HepG2 (cell line): ENCODE results near the gene FAM83E. TPM values are rescaled to one million over a fixed set of nuclear protein-coding genes. Genes with fewer than 3 reads are reported as not detected.

Experiments used
- CAMTA2 ChIP-seq: sonication (generic); formaldehyde crosslinking; IDR thresholded peaks from 2 replicates; pipeline ENCODE4 v1.4.0; 2020; ENCODE audit warnings: mild to moderate bottlenecking, missing genetic modification reagents, borderline replicate concordance
- CEBPB ChIP-seq: IDR thresholded peaks from 2 replicates; pipeline ENCODE4 v1.6.1; 2011; ENCODE audit warnings: low read depth, low read length, improper control_type of control experiment, borderline replicate concordance
- DR1 ChIP-seq: sonication (generic); formaldehyde crosslinking; IDR thresholded peaks from 2 replicates; pipeline ENCODE4 v1.8.0; 2021; ENCODE audit warnings: mild to moderate bottlenecking, missing genetic modification reagents, inconsistent platforms
- ETV6 ChIP-seq: sonication (generic); formaldehyde crosslinking; conservative IDR thresholded peaks from 2 replicates; pipeline ENCODE4 v1.4.0; 2020; ENCODE audit warnings: missing genetic modification reagents
- FOXK1 ChIP-seq: sonication (generic); formaldehyde crosslinking; IDR thresholded peaks from 2 replicates; pipeline ENCODE4 v1.4.0; 2020; ENCODE audit warnings: low read depth, missing genetic modification reagents, borderline replicate concordance
- HMGA1 ChIP-seq: sonication (generic); formaldehyde crosslinking; conservative IDR thresholded peaks from 2 replicates; pipeline ENCODE4 v1.4.0; 2020; ENCODE audit warnings: missing genetic modification reagents
- MYC ChIP-seq: sonication (generic); formaldehyde crosslinking; IDR thresholded peaks from 2 replicates; pipeline ENCODE4 v1.9.0; 2021; ENCODE audit warnings: missing genetic modification reagents, borderline replicate concordance
- RCOR2 ChIP-seq: IDR thresholded peaks from 2 replicates; pipeline ENCODE4 v1.6.1; 2016; ENCODE audit warnings: missing biosample characterization, missing genetic modification reagents
- SETDB1 ChIP-seq: sonication (generic); formaldehyde crosslinking; IDR thresholded peaks from 2 replicates; pipeline ENCODE4 v1.5.1; 2020; ENCODE audit warnings: missing genetic modification reagents, mild to moderate bottlenecking, borderline replicate concordance
- TRAFD1 ChIP-seq: sonication (generic); formaldehyde crosslinking; IDR thresholded peaks from 2 replicates; pipeline ENCODE4 v1.5.1; 2020; ENCODE audit warnings: missing genetic modification reagents, mild to moderate bottlenecking, borderline replicate concordance
- ZNF12 ChIP-seq: sonication (generic); formaldehyde crosslinking; IDR thresholded peaks from 2 replicates; pipeline ENCODE4 v1.5.0; 2020; ENCODE audit warnings: missing genetic modification reagents
- ZNF224 ChIP-seq: sonication (generic); formaldehyde crosslinking; IDR thresholded peaks from 2 replicates; pipeline ENCODE4 v1.5.0; 2020; ENCODE audit warnings: mild to moderate bottlenecking, missing genetic modification reagents
- ZNF253 ChIP-seq: sonication (generic); formaldehyde crosslinking; IDR thresholded peaks from 2 replicates; pipeline ENCODE4 v1.8.0; 2022; ENCODE audit warnings: mild to moderate bottlenecking, missing genetic modification reagents, borderline replicate concordance
- ZNF296 ChIP-seq: sonication (generic); formaldehyde crosslinking; conservative IDR thresholded peaks from 2 replicates; pipeline ENCODE4 v1.5.0; 2020; ENCODE audit warnings: mild to moderate bottlenecking, missing genetic modification reagents
- ZSCAN29 ChIP-seq: sonication (generic); formaldehyde crosslinking; conservative IDR thresholded peaks from 2 replicates; pipeline ENCODE4 v1.4.0; 2020; ENCODE audit warnings: mild to moderate bottlenecking, missing genetic modification reagents
- polyA plus RNA-seq, 8 experiments: library from polyadenylated mRNA; depleted of rRNA in 3 of 8; stranded (reverse) in 7 of 8; unstranded in 1 of 8; fragments of >200 nt; fragmentation: Illumina TruSeq in 4 of 8; extraction: Trizol in 4 of 8; gene quantifications; 2 replicates each; pipeline versions ENCODE4 v1.2.1 to v1.2.3, GENCODE V29; 2011 to 2016; ENCODE audit warnings: low read depth in 4 of 8, missing spikeins in 1 of 8, mixed read lengths in 1 of 8; ENCODE audit not compliant: insufficient read depth in 1 of 8
- total RNA-seq, 5 experiments: library from RNA; depleted of rRNA; stranded (reverse); fragments of >200 nt; fragmentation: Illumina TruSeq; extraction: Trizol; gene quantifications; 2 replicates each; pipeline ENCODE4 v1.2.3, GENCODE V29; 2016; ENCODE audit warnings: low read depth in 1 of 5
- TF ChIP-seq, protein P1 (sequence below), 2 experiments: sonication (generic) in 1 of 2; formaldehyde crosslinking in 1 of 2; IDR thresholded peaks; 2 replicates each; pipeline versions ENCODE4 v1.4.0 to v1.6.1; 2016 to 2020; ENCODE audit warnings: borderline replicate concordance in 1 of 2, low read depth in 1 of 2, mild to moderate bottlenecking in 1 of 2, missing genetic modification reagents in 1 of 2
- TF ChIP-seq, protein P2 (sequence below): sonication (generic); formaldehyde crosslinking; IDR thresholded peaks from 2 replicates; pipeline ENCODE4 v1.5.0; 2020; ENCODE audit warnings: missing genetic modification reagents, mild to moderate bottlenecking, borderline replicate concordance
- TF ChIP-seq, protein P3 (sequence below): sonication (generic); formaldehyde crosslinking; IDR thresholded peaks from 2 replicates; pipeline ENCODE4 v1.8.1; 2023; ENCODE audit warnings: mild to moderate bottlenecking, missing genetic modification reagents
- TF ChIP-seq, protein P4 (sequence below): sonication (generic); formaldehyde crosslinking; conservative IDR thresholded peaks from 2 replicates; pipeline ENCODE4 v1.4.0; 2020; ENCODE audit warnings: missing genetic modification reagents

The FAM83E gene
- total and polyA plus RNA-seq, 2 of the 13 experiments (the other 11 are each of a cell fraction or from before 2014, with no cell fraction given): 0.18 to 0.60 TPM

DNA sequence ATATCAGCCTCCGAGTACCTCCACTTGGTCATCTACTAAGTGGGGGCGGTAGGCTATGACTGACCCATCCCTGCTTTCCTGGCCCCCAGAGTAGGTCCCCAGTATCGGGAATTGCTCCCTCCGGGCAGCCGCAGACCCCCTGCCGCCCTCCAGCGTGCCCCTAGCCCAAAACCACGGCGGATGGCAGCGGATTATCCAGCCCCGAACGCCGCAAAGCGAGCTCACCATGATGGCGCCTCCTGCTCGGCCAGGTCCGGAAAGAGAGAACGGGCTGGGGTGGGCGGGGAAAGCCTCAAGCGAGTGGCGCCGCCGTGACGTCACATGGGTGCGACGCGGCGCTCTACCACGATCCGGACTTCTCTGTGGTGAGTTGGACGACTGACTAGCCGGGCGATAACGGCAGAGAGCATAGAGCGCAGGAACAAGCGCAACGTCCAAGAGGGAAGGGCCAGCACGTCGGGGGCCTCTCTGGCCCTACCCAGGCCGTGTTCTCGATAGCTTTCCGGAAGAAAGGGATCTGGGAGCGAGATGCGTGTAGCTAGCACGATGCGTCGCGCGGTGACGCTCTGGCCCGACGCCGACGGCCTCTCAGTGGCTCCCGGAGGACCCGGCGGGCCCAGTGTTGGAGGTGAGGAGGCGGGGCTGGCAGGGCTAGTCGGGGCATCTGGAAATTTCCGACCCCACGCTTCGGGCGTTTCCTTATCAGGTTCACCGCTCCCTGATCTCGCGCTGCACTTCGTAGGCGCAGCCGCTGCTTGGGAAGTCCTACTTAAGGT lies 4.2 kb upstream of the FAM83E start, which contains the start of the genes RPL18 and SPHK2 (continued):
- TF ChIP-seq, protein P1, sequence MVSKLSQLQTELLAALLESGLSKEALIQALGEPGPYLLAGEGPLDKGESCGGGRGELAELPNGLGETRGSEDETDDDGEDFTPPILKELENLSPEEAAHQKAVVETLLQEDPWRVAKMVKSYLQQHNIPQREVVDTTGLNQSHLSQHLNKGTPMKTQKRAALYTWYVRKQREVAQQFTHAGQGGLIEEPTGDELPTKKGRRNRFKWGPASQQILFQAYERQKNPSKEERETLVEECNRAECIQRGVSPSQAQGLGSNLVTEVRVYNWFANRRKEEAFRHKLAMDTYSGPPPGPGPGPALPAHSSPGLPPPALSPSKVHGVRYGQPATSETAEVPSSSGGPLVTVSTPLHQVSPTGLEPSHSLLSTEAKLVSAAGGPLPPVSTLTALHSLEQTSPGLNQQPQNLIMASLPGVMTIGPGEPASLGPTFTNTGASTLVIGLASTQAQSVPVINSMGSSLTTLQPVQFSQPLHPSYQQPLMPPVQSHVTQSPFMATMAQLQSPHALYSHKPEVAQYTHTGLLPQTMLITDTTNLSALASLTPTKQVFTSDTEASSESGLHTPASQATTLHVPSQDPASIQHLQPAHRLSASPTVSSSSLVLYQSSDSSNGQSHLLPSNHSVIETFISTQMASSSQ (IDR thresholded peaks at IDR 0.05; ENCODE audit: low read depth): no peak; the same call in 1 of the 2 replicates
- TF ChIP-seq, protein P1 (CRISPR knock-in tag; IDR thresholded peaks at IDR 0.05; ENCODE audit: borderline replicate concordance): peak; percentile 81; the same call in 1 of the 2 replicates
- TF ChIP-seq ZNF253 (CRISPR knock-in tag) (no peak), ZNF224 (CRISPR knock-in tag) (peak; percentile 56; the same call in 1 of the 2 replicates), FOXK1 (CRISPR knock-in tag) (peak; percentile 99), CEBPB (no peak), HMGA1 (no peak), ZNF12 (CRISPR knock-in tag) (no peak), TRAFD1 (CRISPR knock-in tag) (0 out of 2 replicates have a peak, but pooled peaks have one; percentile 49), ETV6 (CRISPR knock-in tag) (peak; percentile 70), RCOR2 (peak; percentile 99; the same call in 1 of the 2 replicates), ZSCAN29 (CRISPR knock-in tag) (no peak), MYC (CRISPR knock-in tag) (peak; percentile 99), SETDB1 (CRISPR knock-in tag) (no peak), CAMTA2 (CRISPR knock-in tag) (no peak; the same call in 1 of the 2 replicates), ZNF296 (0 out of 2 replicates have a peak, but pooled peaks have one; percentile 34), DR1 (peak; percentile 97)
- TF ChIP-seq, protein P2, sequence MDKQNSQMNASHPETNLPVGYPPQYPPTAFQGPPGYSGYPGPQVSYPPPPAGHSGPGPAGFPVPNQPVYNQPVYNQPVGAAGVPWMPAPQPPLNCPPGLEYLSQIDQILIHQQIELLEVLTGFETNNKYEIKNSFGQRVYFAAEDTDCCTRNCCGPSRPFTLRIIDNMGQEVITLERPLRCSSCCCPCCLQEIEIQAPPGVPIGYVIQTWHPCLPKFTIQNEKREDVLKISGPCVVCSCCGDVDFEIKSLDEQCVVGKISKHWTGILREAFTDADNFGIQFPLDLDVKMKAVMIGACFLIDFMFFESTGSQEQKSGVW: no peak
- TF ChIP-seq, protein P3, sequence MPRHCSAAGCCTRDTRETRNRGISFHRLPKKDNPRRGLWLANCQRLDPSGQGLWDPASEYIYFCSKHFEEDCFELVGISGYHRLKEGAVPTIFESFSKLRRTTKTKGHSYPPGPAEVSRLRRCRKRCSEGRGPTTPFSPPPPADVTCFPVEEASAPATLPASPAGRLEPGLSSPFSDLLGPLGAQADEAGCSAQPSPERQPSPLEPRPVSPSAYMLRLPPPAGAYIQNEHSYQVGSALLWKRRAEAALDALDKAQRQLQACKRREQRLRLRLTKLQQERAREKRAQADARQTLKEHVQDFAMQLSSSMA: 0 out of 2 replicates have a peak, but pooled peaks have one; percentile 42
- TF ChIP-seq, protein P4, sequence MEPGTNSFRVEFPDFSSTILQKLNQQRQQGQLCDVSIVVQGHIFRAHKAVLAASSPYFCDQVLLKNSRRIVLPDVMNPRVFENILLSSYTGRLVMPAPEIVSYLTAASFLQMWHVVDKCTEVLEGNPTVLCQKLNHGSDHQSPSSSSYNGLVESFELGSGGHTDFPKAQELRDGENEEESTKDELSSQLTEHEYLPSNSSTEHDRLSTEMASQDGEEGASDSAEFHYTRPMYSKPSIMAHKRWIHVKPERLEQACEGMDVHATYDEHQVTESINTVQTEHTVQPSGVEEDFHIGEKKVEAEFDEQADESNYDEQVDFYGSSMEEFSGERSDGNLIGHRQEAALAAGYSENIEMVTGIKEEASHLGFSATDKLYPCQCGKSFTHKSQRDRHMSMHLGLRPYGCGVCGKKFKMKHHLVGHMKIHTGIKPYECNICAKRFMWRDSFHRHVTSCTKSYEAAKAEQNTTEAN (CRISPR knock-in tag): peak; percentile 62; the same call in 1 of the 2 replicates
